HG03354 (cell line): ENCODE results near the gene CASP5.

Experiments used
- ATAC-seq: cut with Tn5 transposase; IDR thresholded peaks from one replicate; pipeline ENCODE4 v1.9.1; 2021; ENCODE audit warnings: mild to moderate bottlenecking; ENCODE audit not compliant: unreplicated experiment, poor library complexity, severe bottlenecking

Gene CASP5

GRCh38 chr11:104968856-104969776 lies 53.9 kb downstream of the CASP5 start:
- peak; percentile 10 for ATAC-seq

GRCh38 chr11:104968355-104968855 lies 54.6 kb downstream of the CASP5 start, which contains the start of gene CASP4:
Gene CASP4, minus strand, starts transcription at chr11:104968574. Its CDS starts 49 bp downstream, at chr11:104968525.
- peak; percentile 90 for ATAC-seq

DNA sequence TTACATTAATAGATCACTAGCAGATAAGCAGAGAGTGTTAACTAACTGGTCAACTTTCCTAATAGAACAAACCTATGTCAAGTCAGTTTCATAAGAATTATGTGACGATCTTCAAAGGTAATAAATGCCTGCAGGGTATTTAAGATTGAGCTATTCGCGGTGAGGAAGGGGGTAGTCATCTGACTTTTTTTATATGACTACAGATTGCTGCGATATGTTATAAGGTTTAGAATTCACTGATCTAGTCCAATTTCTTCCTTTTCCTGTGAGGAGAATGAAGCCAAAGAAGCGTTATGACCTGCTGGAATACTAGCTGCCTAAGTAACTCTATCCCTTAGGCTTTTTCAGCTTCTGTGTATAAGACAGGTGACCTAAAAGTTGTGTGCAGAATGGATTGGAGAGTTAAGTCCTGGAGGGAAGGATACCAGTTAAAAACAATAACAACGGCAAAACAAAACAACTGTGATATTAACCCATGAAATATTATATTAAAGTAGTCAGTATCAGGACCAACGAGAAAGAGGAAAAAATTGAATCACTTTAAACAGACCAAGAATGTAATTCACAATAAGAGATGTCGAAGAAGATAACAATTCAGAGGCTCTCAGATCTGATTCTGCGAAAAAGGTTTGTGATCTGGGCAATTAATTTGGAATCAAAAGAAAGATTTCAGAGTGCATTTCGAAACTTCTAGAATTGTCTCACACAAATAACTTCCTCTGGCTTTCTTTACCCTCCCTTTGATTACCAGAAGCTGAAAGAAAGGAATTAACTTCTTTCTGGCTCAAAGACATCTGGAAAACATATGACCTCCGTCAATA lies 55.2 kb downstream of the CASP5 start:
- ATAC-seq = peak; percentile 27

DNA sequence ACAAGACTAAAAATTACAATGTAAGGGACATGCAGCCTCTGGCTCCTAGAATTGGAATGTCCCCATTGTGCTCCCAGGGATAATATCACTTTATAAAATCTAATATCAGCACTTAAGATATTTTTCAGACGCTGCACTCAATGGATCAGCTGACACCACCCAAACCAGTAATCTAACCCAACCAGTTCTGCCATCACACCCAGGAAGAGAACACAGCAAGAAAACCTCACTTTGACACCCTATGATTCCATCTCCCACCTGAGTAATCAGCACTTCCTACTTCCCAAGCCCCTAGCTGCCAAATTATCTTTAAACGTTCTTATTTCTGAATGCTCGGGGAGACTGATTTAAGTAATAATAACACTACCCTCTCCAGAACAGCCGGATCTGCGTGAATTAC lies 57.2 kb downstream of the CASP5 start:
- no peak for ATAC-seq

- ATAC-seq = no peak
Observed at GRCh38 chr11:104964247-104964646, 58.7 kb downstream of the CASP5 start.

- no peak for ATAC-seq
Observed at GRCh38 chr11:104962852-104963251, 60.1 kb downstream of the CASP5 start.

DNA sequence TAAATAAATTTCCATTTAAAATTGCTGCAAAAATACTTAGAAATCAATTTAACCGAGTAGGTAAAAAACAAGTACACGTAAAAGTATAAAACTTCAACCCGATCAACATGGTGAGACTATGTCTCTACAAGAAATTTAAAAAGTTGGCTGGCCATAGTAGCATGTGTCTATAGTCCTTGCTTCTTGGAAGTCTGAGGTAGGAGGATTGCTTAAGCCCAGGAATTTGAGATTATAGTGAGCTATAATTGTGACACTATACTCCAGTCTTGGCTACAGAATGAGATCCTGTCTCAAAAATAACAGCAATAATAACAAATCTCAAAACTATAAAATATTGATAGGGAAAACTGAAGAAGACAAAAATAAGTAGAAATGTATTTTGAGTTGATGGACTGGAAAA lies 65.7 kb downstream of the CASP5 start:
- ATAC-seq = no peak

GRCh38 chr11:104956528-104956927 lies 66.4 kb downstream of the CASP5 start:
- ATAC-seq = no peak

GRCh38 chr11:104946907-104947306 lies 76.1 kb downstream of the CASP5 start:
- peak; percentile 97 for ATAC-seq
